ENCODE data around the gene MYO9A. TPM values are rescaled to one million over a fixed set of nuclear protein-coding genes. Genes with fewer than 3 reads are reported as not detected.

MYO9A gene
- total RNA-seq, 4 donors from 2014 or later: 50.8 to 68.3 (median 59.5) TPM

DNA sequence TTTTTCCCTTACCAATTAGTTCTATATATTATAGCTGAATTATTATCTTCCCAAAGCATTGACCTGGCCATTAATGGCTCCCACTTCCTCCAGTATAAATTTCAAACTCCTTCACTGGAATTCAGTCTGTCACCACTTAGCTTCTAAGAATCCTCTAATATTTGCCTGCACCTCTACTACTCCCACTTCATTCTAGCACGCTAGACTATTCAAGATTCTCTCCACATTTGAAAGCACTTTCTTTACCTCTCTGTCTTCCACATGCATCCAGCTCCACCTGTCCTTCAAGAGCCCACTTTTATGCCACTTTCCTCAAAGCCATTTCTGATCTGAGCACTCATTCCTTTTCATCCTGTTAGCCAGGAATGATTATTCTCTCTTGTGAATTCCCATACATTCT, 15.3 kb upstream of the MYO9A start:
- no peak overlapping the region for H3K4me3 ChIP-seq (ENCODE audit: low read depth, poor library complexity, severe bottlenecking)
- intact Hi-C loops (cut with DNase I; ENCODE audit: low total_unique reads): no loop called here
- no peak for DNase-seq (ENCODE audit: low spot score in 2 of 2)
- TF ChIP-seq POLR2A (IDR thresholded peaks at IDR 0.05): no peak
- TF ChIP-seq CTCF (IDR thresholded peaks at IDR 0.05): no peak
- WGBS, 2 donors: 87 to 92% methylated on average over 1 of the region's 1 CpG

DNA sequence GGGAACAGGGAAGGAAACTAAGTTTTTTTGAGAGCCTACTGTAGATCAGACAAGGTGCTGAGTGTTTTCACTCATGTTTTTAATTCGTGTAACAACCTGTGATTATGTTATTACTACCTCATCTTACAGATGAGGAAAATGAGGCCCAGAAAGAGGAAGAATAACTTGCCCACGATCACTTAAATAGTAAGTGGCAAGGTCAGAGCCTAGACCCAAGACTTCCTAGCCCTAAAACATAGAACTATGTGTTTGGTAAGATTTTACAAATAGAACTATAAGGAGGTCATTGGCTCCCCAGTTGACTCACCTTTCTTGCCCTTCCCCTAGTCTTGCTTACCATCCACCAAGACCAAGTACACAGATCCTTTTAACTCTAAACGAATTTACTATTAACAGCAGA, 14.0 kb upstream of the MYO9A start:
- 70 to 82% methylated on average over 3 of the region's 3 CpGs for WGBS, 2 donors
- no peak overlapping the region for H3K4me3 ChIP-seq (ENCODE audit: low read depth, poor library complexity, severe bottlenecking)
- DNase-seq (ENCODE audit: low spot score in 2 of 2): no peak
- TF ChIP-seq POLR2A (IDR thresholded peaks at IDR 0.05) (no peak), CTCF (IDR thresholded peaks at IDR 0.05) (no peak)
- intact Hi-C loops (cut with DNase I; ENCODE audit: low total_unique reads): no loop called here

DNA sequence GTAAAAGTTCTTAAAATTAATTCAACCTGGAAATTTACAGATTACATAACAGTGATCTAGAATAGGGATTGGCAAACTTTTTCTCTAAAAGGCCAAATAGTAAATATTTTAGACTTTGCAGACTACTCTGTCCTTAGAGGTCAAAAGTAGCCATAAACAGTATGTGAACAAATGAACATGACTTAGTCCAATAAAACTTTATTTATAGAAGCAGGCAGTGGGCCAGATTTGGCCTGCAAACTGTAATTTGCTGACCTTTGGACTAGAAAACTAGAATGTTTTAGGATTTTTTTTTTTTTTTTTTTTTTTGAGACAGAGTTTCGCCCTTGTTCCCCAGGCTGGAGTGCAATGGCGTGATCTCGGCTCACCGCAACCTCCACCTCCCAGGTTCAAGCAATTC, 12.3 kb upstream of the MYO9A start:
- intact Hi-C loops (cut with DNase I; ENCODE audit: low total_unique reads): no loop called here
- WGBS, 2 donors: 95 to 98% methylated on average over 4 of the region's 4 CpGs
- TF ChIP-seq CTCF (IDR thresholded peaks at IDR 0.05) (no peak), POLR2A (IDR thresholded peaks at IDR 0.05) (no peak)

DNA sequence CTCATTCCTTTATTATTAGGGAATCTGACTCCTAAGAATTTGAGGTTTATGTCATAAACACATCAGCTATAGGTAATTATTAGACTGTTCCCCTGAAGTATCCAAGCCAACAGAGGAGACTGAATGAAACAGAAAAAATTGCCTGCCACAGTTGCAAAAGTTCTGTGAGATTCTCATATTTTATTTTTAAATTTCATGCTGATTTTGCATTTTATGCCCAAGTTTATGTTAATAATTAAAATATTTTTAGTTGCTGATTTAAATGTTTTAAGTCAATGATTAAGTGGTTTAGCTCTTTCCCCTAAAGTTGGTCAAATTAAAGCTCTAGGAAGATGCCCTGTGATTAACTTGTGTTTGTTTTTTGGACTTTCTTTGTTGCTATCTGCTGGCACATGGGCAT, 10.4 kb upstream of the MYO9A start:
- no peak overlapping the region for H3K4me3 ChIP-seq (ENCODE audit: low read depth, poor library complexity, severe bottlenecking)
- no peak for TF ChIP-seq POLR2A (IDR thresholded peaks at IDR 0.05)
- DNase-seq (ENCODE audit: low spot score in 2 of 2): no peak
- intact Hi-C loops (cut with DNase I; ENCODE audit: low total_unique reads): no loop called here

More for the DNA sequence above, 12.3 kb upstream of the MYO9A start:
- no peak overlapping the region for H3K4me3 ChIP-seq (ENCODE audit: low read depth, poor library complexity, severe bottlenecking)
- no peak for DNase-seq (ENCODE audit: low spot score in 2 of 2)

- TF ChIP-seq POLR2A (IDR thresholded peaks at IDR 0.05) (no peak), CTCF (IDR thresholded peaks at IDR 0.05) (no peak)
- no peak overlapping the region for H3K4me3 ChIP-seq (ENCODE audit: low read depth, poor library complexity, severe bottlenecking)
- 45 to 51% methylated on average over 2 of the region's 2 CpGs for WGBS, 2 donors
- no peak for DNase-seq (ENCODE audit: low spot score in 2 of 2)
- intact Hi-C loops (cut with DNase I; ENCODE audit: low total_unique reads): no loop called here
Observed at GRCh38 chr15:72127724-72128322, 9.9 kb upstream of the MYO9A start.

DNA sequence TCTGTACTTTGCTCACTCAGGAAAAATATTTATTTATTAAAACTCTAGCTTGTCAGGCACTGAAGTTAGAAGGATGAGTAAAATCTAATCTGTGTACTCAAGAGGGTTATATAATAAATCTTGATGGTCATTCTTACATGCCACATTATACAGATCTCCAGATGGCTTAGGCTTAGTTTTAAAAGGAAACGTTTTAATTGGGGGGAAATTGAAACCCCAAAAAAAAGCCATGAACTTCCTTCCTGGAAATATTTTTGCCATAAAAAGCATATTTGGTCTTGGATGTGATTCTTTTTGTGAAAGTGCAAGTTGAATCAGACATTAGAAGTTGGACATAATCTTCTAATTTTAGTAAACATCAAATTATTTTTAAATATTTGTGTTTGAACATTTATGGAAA, 6.3 kb upstream of the MYO9A start:
- no peak for TF ChIP-seq CTCF (IDR thresholded peaks at IDR 0.05)
- TF ChIP-seq POLR2A (IDR thresholded peaks at IDR 0.05): no peak
- no peak overlapping the region for H3K4me3 ChIP-seq (ENCODE audit: low read depth, poor library complexity, severe bottlenecking)
- WGBS, 2 donors: 24 to 40% methylated on average over 1 of the region's 1 CpG
- DNase-seq (ENCODE audit: low spot score in 2 of 2): no peak
- intact Hi-C loops (cut with DNase I; ENCODE audit: low total_unique reads): no loop called here
